IPS DF 6.9 (cell line): ENCODE measurements around the gene ADAM11.
A peak's percentile ranks its signal among the peaks of the same experiment; 100 is the strongest.

Source experiments
- DNase-seq: peaks from one replicate; pipeline ENCODE4 v3.0.0-alpha.2; 2013; ENCODE audit warnings: low read depth, low spot score
- H3K27ac ChIP-seq: one replicate; pipeline ENCODE4 v1.5.1; 2013; ENCODE audit warnings: low read length, control low read depth
- H3K27me3 ChIP-seq: 2 replicates; pipeline ENCODE4 v1.6.1; 2013; ENCODE audit warnings: mild to moderate bottlenecking, low read length; ENCODE audit not compliant: control insufficient read depth, insufficient read depth
- H3K36me3 ChIP-seq: 2 replicates; pipeline ENCODE4 v1.6.1; 2013; ENCODE audit warnings: low read length; ENCODE audit not compliant: control insufficient read depth, insufficient read depth
- H3K4me1 ChIP-seq: 2 replicates; pipeline ENCODE4 v1.6.1; 2013; ENCODE audit warnings: low read length; ENCODE audit not compliant: control insufficient read depth, insufficient read depth
- H3K4me3 ChIP-seq: 2 replicates; pipeline ENCODE4 v1.5.1; 2013; ENCODE audit warnings: mild to moderate bottlenecking, low read length
- H3K9me3 ChIP-seq: 2 replicates; pipeline ENCODE4 v1.6.1; 2013; ENCODE audit warnings: low read length, inconsistent platforms; ENCODE audit not compliant: control insufficient read depth, insufficient read depth
- WGBS: extraction: QIAGEN DNeasy Blood & Tissue Kit; methylation state at CpG from one replicate; pipeline ENCODE4 v1.1.7; 2013; ENCODE audit warnings: mixed read lengths, missing lambda C conversion rate; ENCODE audit not compliant: insufficient read length, insufficient coverage; 5-methylcytosine and 5-hydroxymethylcytosine counted together

The ADAM11 gene

DNA sequence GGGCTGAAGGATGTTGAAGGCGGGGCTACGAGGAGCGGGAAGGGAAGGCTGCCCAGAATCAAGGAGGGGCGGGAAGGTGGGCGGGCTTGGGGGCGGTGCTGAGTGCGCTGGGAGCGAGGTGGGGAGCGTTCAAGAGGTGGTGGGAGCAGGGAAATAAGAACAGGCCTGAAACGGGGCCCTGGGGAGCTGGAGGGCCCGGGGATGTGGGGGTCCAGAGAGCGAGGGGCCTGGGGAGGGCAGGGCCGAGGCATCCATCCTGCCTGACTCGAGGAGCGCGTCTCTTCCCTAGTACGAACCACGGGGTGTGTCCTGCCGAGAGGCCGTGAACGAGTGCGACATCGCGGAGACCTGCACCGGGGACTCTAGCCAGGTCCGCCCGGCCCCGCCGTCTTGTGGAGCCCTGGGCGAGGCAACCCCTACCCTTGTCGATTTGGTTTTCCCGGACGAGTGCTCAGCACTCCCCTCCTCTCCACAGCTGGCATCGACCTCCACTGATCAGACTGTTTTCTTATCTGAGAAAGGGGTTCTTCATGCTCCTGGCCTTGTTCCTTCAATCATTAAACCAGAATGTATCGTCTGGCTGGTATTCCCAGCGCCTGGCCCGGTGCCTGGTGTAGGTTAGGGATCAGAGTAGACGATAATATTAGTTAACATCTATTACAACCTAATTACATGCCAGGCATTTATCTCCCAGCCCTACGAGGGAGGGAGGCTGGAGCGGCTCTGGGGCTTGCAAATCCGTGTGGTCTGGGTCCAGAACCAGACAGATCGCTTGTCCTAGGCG, 17.2 kb downstream of the ADAM11 start:
- Histone ChIP-seq H3K27me3 (peaks cover 4% of the 10 kb centered on the region; the same call in 1 of the 2 replicates), H3K9me3 (no peaks in the 10 kb centered on the region), H3K4me3 (peak overlapping the region; percentile 45), H3K36me3 (no peaks in the 10 kb centered on the region), H3K27ac (no peak overlapping the region), H3K4me1 (peaks cover 5% of the 10 kb centered on the region)
- WGBS = no CpG with 5 or more reads among the region's 43 CpGs
- DNase-seq = no peak

GRCh38 chr17:44776628-44777393, 18.0 kb downstream of the ADAM11 start:
- Histone ChIP-seq H3K4me3 (no peak overlapping the region), H3K27ac (no peak overlapping the region), H3K27me3 (peaks cover 4% of the 10 kb centered on the region; the same call in 1 of the 2 replicates), H3K4me1 (peaks cover 9% of the 10 kb centered on the region), H3K9me3 (no peaks in the 10 kb centered on the region), H3K36me3 (no peaks in the 10 kb centered on the region)
- WGBS = no CpG with 5 or more reads among the region's 19 CpGs
- no peak for DNase-seq

DNA sequence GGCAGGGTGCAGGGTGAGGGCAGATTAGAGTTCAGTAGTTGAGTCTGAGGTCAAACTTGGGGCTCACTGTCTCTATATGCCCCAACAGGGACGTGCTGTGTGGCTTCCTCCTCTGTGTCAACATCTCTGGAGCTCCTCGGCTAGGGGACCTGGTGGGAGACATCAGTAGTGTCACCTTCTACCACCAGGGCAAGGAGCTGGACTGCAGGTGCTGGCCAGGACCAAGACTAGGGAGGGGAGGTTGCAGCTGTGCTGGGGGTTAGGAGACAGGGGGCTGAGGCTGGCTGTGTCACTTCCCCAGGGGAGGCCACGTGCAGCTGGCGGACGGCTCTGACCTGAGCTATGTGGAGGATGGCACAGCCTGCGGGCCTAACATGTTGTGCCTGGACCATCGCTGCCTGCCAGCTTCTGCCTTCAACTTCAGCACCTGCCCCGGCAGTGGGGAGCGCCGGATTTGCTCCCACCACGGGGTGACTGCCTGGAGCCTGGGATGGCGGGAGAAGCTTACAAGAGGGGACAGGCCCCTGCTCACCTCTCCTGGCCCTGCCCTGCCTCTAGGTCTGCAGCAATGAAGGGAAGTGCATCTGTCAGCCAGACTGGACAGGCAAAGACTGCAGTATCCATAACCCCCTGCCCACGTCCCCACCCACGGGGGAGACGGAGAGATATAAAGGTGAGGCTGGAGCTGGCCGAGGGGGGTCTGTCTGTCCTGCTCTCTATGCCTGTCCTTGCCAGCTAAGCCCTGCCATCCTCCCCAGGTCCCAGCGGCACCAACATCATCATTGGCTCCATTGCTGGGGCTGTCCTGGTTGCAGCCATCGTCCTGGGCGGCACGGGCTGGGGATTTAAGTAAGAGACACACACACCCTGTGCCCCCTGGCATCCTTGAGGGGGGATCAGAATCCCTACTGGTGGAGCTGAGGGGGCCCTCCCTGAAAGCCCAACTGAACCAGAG, 18.9 kb downstream of the ADAM11 start:
- Histone ChIP-seq H3K9me3 (no peaks in the 10 kb centered on the region), H3K36me3 (no peaks in the 10 kb centered on the region), H3K27ac (no peak overlapping the region), H3K4me3 (no peak overlapping the region), H3K4me1 (peaks cover 9% of the 10 kb centered on the region), H3K27me3 (peaks cover 4% of the 10 kb centered on the region; the same call in 1 of the 2 replicates)
- WGBS = no CpG with 5 or more reads among the region's 20 CpGs
- DNase-seq = no peak

DNA sequence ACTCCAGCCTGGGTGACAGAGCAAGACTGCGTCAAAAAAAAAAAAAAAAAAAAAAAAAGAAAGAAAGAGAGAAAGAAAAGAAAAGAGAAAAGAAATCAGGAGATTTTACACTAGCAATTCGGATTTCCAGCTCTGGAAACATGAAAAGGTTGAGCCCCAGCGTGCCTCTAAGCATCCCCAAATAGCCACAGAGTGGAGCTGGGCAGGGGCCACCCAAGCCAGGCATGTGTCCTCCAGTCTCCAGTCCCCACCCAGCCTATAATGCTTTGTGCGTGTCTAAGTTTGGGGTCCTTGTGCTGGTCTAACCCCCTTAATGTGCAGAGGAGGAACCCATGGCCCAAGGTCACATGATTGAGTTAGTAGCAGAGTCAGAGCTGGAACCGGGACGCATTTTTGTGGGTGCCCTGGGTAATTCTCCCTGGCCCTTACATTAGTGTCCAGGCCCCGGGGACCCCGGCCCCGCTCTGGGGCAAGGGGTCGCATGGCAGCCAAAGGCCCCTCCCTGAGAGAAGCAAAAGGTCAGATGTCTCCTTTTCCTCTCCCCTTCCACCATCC, 19.9 kb downstream of the ADAM11 start:
- WGBS = no CpG with 5 or more reads among the region's 10 CpGs
- Histone ChIP-seq H3K9me3 (no peaks in the 10 kb centered on the region), H3K36me3 (no peaks in the 10 kb centered on the region), H3K27me3 (peaks cover 4% of the 10 kb centered on the region; the same call in 1 of the 2 replicates), H3K4me1 (peaks cover 9% of the 10 kb centered on the region), H3K4me3 (no peak overlapping the region), H3K27ac (no peak overlapping the region)
- no peak for DNase-seq

GRCh38 chr17:44779211-44780025, 20.6 kb downstream of the ADAM11 start:
- H3K4me1 ChIP-seq = peaks cover 9% of the 10 kb centered on the region
- no peak overlapping the region for H3K27ac ChIP-seq
- H3K4me3 ChIP-seq = peak overlapping the region; percentile 39; the same call in 1 of the 2 replicates
- WGBS = no CpG with 5 or more reads among the region's 36 CpGs
- H3K9me3 ChIP-seq = no peaks in the 10 kb centered on the region
- H3K27me3 ChIP-seq = peaks cover 4% of the 10 kb centered on the region; the same call in 1 of the 2 replicates
- DNase-seq = no peak
- H3K36me3 ChIP-seq = no peaks in the 10 kb centered on the region

DNA sequence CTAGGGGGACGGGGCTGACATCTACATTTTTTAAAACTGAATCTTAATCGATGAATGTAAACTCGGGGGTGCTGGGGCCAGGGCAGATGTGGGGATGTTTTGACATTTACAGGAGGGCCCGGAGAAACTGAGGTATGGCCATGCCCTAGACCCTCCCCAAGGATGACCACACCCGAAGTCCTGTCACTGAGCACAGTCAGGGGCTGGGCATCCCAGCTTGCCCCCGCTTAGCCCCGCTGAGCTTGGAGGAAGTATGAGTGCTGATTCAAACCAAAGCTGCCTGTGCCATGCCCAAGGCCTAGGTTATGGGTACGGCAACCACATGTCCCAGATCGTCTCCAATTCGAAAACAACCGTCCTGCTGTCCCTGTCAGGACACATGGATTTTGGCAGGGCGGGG, 21.4 kb downstream of the ADAM11 start:
- Histone ChIP-seq H3K4me1 (peaks cover 9% of the 10 kb centered on the region), H3K9me3 (no peaks in the 10 kb centered on the region), H3K27me3 (peaks cover 4% of the 10 kb centered on the region; the same call in 1 of the 2 replicates), H3K36me3 (no peaks in the 10 kb centered on the region), H3K27ac (no peak overlapping the region), H3K4me3 (no peak overlapping the region)
- DNase-seq = no peak
- WGBS = no CpG with 5 or more reads among the region's 12 CpGs

GRCh38 chr17:44780845-44781480, 22.2 kb downstream of the ADAM11 start:
- Histone ChIP-seq H3K27ac (no peak overlapping the region), H3K27me3 (peaks cover 4% of the 10 kb centered on the region; the same call in 1 of the 2 replicates), H3K4me1 (peaks cover 9% of the 10 kb centered on the region), H3K4me3 (no peak overlapping the region), H3K9me3 (no peaks in the 10 kb centered on the region), H3K36me3 (no peaks in the 10 kb centered on the region)
- no peak for DNase-seq
- WGBS = no CpG with 5 or more reads among the region's 14 CpGs

DNA sequence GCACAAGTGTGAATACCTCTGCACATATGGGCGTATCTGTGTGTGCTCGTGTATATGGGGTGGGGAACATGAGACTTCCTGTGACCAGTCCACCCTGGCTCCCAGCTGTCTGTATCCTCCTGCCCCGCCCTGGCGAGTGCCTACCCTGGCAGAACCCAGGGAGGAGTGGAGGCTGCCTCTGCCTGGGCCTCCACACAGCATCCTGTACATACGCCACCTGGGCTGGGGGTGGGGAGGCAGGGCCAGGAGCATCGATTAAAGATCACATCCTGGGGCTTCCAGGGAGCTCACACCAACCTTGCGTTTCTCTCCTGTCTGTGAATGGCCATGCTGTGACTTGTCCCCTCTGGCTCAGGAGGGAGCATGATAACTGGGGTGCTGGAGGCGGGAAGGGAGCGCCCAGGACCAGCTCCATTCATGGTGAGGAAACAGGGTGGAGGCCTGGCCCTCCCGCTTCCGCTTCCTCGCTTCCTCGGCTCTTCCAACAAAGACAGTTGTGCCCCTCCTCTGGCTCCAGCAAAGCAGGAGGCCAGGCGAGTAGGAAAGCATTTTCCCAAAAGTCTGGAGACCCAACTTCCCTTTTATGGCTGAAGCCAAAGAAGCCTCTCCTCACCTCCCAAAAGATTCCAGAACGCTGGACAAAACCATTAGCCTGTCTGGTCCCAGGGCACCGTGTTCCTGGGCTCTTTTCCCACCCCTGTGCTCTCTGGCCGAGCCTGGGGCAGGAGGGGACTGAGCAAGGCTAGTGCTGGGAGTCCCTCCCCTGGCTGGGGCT, 22.9 kb downstream of the ADAM11 start:
- DNase-seq = no peak
- H3K36me3 ChIP-seq = no peaks in the 10 kb centered on the region
- H3K9me3 ChIP-seq = no peaks in the 10 kb centered on the region
- H3K4me3 ChIP-seq = no peak overlapping the region
- no peak overlapping the region for H3K27ac ChIP-seq
- H3K4me1 ChIP-seq = peaks cover 9% of the 10 kb centered on the region
- no peaks in the 10 kb centered on the region for H3K27me3 ChIP-seq
- WGBS = no CpG with 5 or more reads among the region's 17 CpGs
